ENCODE results near the gene MIXL1.

DNA sequence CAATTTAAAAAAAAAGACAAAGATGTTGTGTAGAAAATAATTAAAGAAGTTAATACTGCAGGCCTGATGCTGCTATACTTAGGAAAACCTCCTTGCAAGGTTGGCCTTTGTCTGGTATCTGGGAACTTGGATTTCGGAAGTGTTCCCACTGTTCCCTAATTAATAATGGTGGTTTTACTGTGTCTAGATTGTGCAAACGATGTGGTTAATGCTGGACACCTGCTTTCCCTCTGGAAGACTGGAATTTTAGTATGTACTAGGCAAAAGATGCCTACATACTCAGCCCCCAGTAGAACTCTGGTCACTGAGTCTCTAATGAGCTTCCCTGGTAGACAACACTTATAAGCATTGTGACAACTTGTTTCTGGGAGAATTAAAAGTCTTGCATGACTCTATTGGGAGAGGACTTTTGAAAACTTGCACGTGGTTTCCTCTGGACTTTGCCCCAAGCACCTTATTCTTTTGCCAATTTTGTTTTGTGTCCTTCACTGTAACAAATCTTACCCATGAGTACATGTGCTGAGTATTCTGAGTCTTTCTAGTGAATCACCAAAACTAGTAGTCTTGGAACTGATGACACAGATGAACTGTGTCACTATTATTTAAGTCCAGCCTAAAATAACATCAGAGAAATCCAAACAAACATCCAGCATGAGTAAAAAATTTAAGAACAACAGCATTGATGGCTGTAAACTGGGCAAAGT lies 45.1 kb downstream of the MIXL1 start:
- TF ChIP-seq, protein P1, sequence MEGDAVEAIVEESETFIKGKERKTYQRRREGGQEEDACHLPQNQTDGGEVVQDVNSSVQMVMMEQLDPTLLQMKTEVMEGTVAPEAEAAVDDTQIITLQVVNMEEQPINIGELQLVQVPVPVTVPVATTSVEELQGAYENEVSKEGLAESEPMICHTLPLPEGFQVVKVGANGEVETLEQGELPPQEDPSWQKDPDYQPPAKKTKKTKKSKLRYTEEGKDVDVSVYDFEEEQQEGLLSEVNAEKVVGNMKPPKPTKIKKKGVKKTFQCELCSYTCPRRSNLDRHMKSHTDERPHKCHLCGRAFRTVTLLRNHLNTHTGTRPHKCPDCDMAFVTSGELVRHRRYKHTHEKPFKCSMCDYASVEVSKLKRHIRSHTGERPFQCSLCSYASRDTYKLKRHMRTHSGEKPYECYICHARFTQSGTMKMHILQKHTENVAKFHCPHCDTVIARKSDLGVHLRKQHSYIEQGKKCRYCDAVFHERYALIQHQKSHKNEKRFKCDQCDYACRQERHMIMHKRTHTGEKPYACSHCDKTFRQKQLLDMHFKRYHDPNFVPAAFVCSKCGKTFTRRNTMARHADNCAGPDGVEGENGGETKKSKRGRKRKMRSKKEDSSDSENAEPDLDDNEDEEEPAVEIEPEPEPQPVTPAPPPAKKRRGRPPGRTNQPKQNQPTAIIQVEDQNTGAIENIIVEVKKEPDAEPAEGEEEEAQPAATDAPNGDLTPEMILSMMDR (IDR thresholded peaks at IDR 0.05) = no peak
- no peak for TF ChIP-seq POLR2A (IDR thresholded peaks at IDR 0.05)

Data from adrenal gland (tissue), 5 donors.